A549 (cell line): ENCODE data around the gene SLC5A5. TPM values are rescaled to one million over a fixed set of nuclear protein-coding genes. Genes with fewer than 3 reads are reported as not detected.

Experiments
- ATAC-seq, 2 experiments: fragments of 200-7000 bp in 1 of 2; fragments of >200 bp in 1 of 2; cut with Nextera tagmentation in 1 of 2; cut with Tn5 transposase in 1 of 2; 3 replicates each; pipeline versions ENCODE4 v1.8.0 to v1.9.1; 2018 to 2020; ENCODE audit warnings: mild to moderate bottlenecking in 1 of 2, moderate library complexity in 1 of 2
- CTCF ChIA-PET: fragments of 300-600 bp; sonication (Branson Sonifier 250); formaldehyde crosslinking; extraction: SDS; loops from one replicate; lab custom pipeline; 2021; ENCODE audit warnings: antibody characterized with exemption, inconsistent platforms; lab: Yijun Ruan, JAX
- POLR2A ChIA-PET: fragments of 350-600 bp; formaldehyde crosslinking; extraction: SDS; loops from one replicate; lab custom pipeline; 2021; ENCODE audit warnings: antibody characterized with exemption, inconsistent platforms; lab: Yijun Ruan, JAX
- DNase-seq, 2 experiments: peaks; one replicate each; pipeline versions ENCODE4 v3.0.0 to v3.0.0-alpha.2; 2011 to 2016; ENCODE audit warnings: low read depth in 1 of 2, low spot score in 1 of 2
- FAIRE-seq: peaks from 2 replicates; lab custom pipeline; 2011; peaks lifted over from hg19 to GRCh38; lab: Jason Lieb, UNC
- H3K27ac ChIP-seq, 2 experiments: fragments of >200 bp; sonication (Bioruptor Twin); formaldehyde crosslinking; 3 replicates each; pipeline ENCODE4 v1.5.1; 2016 to 2017
- H3K4me1 ChIP-seq: fragments of >200 bp; sonication (Bioruptor Twin); formaldehyde crosslinking; 3 replicates; pipeline ENCODE4 v1.6.1; 2016
- H3K4me2 ChIP-seq: fragments of >200 bp; sonication (Bioruptor Twin); formaldehyde crosslinking; 3 replicates; pipeline ENCODE4 v1.6.1; 2016
- H3K4me3 ChIP-seq: fragments of >200 bp; sonication (Bioruptor Twin); formaldehyde crosslinking; 3 replicates; pipeline ENCODE4 v1.5.1; 2016
- H3K9me3 ChIP-seq: fragments of >200 bp; sonication (Bioruptor Twin); formaldehyde crosslinking; 3 replicates; pipeline ENCODE4 v1.6.1; 2016
- BCL3 ChIP-seq: fragments of >200 bp; sonication (Bioruptor Twin); formaldehyde crosslinking; IDR thresholded peaks from 3 replicates; pipeline ENCODE4 v1.6.1; 2016
- BHLHE40 ChIP-seq: IDR thresholded peaks from 2 replicates; pipeline ENCODE4 v1.6.1; 2012; ENCODE audit warnings: low read depth, low read length, inconsistent platforms
- CBX2 ChIP-seq: fragments of 200-600 bp; sonication (generic); IDR thresholded peaks from 2 replicates; pipeline ENCODE4 v1.6.1; 2016; ENCODE audit warnings: low read depth, mild to moderate bottlenecking, borderline replicate concordance
- EHMT2 ChIP-seq: fragments of 200-600 bp; sonication (generic); IDR thresholded peaks from 2 replicates; pipeline ENCODE4 v1.6.1; 2016; ENCODE audit warnings: antibody characterized with exemption, low read depth, mild to moderate bottlenecking, moderate library complexity
- EP300 ChIP-seq, 2 experiments: fragments of >200 bp; sonication (Bioruptor Twin); formaldehyde crosslinking; IDR thresholded peaks; 2 replicates in 1 of 2; 3 replicates in 1 of 2; pipeline ENCODE4 v1.6.1; 2016 to 2017
- HMGXB4 ChIP-seq: fragments of 250-450 bp; sonication (Bioruptor Pico); IDR thresholded peaks from 2 replicates; pipeline ENCODE4 v1.5.0; 2021; ENCODE audit warnings: mild to moderate bottlenecking, moderate library complexity, borderline replicate concordance
- JUN ChIP-seq, 2 experiments: fragments of >200 bp; sonication (Bioruptor Twin); formaldehyde crosslinking; IDR thresholded peaks; 2 replicates in 1 of 2; 3 replicates in 1 of 2; pipeline ENCODE4 v1.6.1; 2016 to 2017
- KDM5A ChIP-seq: fragments of 200-600 bp; sonication (generic); IDR thresholded peaks from 2 replicates; pipeline ENCODE4 v1.6.1; 2016; ENCODE audit warnings: antibody characterized with exemption, mild to moderate bottlenecking
- MAFK ChIP-seq: fragments of 450-650 bp; IDR thresholded peaks from 2 replicates; pipeline ENCODE4 v1.6.1; 2014; ENCODE audit not compliant: partially characterized antibody
- MYC ChIP-seq: IDR thresholded peaks from 2 replicates; pipeline ENCODE4 v1.6.1; 2012; ENCODE audit warnings: mild to moderate bottlenecking, inconsistent platforms, low read length, improper control_type of control experiment, borderline replicate concordance
- NR3C1 ChIP-seq: fragments of >200 bp; sonication (Bioruptor Twin); formaldehyde crosslinking; IDR thresholded peaks from 3 replicates; pipeline ENCODE4 v1.6.1; 2017
- PHF8 ChIP-seq: fragments of 200-600 bp; sonication (generic); IDR thresholded peaks from 2 replicates; pipeline ENCODE4 v1.6.1; 2016; ENCODE audit warnings: low read depth, mild to moderate bottlenecking, antibody characterized with exemption, moderate library complexity, borderline replicate concordance
- POLR2A ChIP-seq: IDR thresholded peaks from 2 replicates; pipeline ENCODE4 v1.6.1; 2012; ENCODE audit warnings: mild to moderate bottlenecking, low read length
- RAD21 ChIP-seq, 2 experiments: fragments of >200 bp in 1 of 2; sonication (Bioruptor Twin) in 1 of 2; formaldehyde crosslinking in 1 of 2; IDR thresholded peaks in 1 of 2; conservative IDR thresholded peaks in 1 of 2; 2 replicates in 1 of 2; 3 replicates in 1 of 2; pipeline ENCODE4 v1.6.1; 2012 to 2018; ENCODE audit warnings: inconsistent platforms in 1 of 2
- RARB ChIP-seq: fragments of 250-450 bp; sonication (Bioruptor Pico); IDR thresholded peaks from 2 replicates; pipeline ENCODE4 v1.8.0; 2021; ENCODE audit warnings: mild to moderate bottlenecking, moderate library complexity
- SMC3 ChIP-seq: fragments of >200 bp; sonication (Bioruptor Twin); formaldehyde crosslinking; IDR thresholded peaks from 3 replicates; pipeline ENCODE4 v1.6.1; 2018; ENCODE audit warnings: inconsistent platforms
- WGBS: methylation state at CpG from one replicate; pipeline ENCODE4 v1.1.6; 2017; ENCODE audit errors: missing lambda C conversion rate; 5-methylcytosine and 5-hydroxymethylcytosine counted together
- polyA plus RNA-seq, 4 experiments: library from polyadenylated mRNA; depleted of rRNA in 3 of 4; stranded (reverse); fragments of >200 nt; fragmentation: RNase III in 1 of 4; extraction: RNeasy Plus Mini Kit Qiagen cat#74134 plus additional on column Dnase treatment in 1 of 4; gene quantifications; 2 replicates in 3 of 4; 3 replicates in 1 of 4; pipeline ENCODE4 v1.2.3, GENCODE V29; 2011 to 2017
- TF ChIP-seq, protein P1 (sequence below): fragments of >200 bp; sonication (Bioruptor Twin); formaldehyde crosslinking; IDR thresholded peaks from 3 replicates; pipeline ENCODE4 v1.5.1; 2016
- TF ChIP-seq, protein P2 (sequence below): IDR thresholded peaks from 2 replicates; pipeline ENCODE4 v1.6.1; 2012
- TF ChIP-seq, protein P3 (sequence below): IDR thresholded peaks from 2 replicates; pipeline ENCODE4 v1.6.1; 2012
- TF ChIP-seq, protein P4 (sequence below): fragments of 450-650 bp; IDR thresholded peaks from 2 replicates; pipeline ENCODE4 v1.6.1; 2014; ENCODE audit warnings: antibody characterized with exemption

The SLC5A5 gene
- polyA plus RNA-seq, 2 of the 4 experiments (the other 2 are of a cell fraction) = 0.06 to 0.25 TPM

DNA sequence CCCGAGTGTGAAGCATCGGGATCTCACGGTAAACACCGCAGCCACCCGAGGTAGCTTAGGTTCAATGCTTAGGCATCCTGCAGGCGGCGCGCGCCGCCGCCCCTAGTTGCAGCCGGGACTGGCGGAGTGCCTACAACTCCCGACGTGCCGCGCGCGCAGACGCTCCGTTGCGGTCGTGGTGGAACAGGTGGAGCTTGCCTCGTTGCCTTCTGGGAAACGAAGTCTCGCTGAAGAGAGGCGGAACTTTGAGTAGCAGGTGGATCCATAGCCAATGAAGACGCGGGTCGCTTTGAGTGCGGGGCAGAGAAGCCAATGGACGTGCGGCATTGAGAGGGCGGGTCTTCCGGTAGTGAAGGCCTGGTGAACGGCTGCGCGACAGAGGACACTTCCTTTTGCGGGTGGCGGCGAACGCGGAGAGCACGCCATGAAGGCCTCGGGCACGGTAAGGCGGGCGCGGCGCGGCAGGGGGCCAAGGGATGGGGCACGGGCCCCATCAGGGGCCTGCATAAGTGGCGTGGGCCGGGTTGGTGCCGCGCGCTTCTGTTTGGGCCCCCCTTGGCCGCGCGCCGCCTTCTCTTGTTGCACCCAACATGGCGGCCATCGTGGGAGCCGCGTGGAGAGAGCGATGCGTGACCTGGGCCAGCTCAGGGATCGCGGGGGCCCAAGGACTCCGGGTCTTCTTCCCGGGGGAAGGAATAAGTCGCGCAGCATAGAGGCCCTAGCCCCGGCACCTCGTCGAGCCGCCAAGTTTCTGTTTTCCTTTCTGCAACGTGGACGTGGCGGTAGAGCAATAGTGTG lies 12.0 kb upstream of the SLC5A5 start, which contains the start of gene RPL18A:
Gene RPL18A, plus strand, starts transcription at position 378 of the 798 bp plus-strand sequence. Its CDS starts 47 bp downstream, at position 425.
- CTCF ChIA-PET = interaction anchor here (0.9 to 4.4 kb wide), 16 partner anchors 11 to 141 kb away, joined by 3 to 42 read pairs (median 4); partner anchors contain the start of genes CCDC124, MAP1S and SLC5A5
- WGBS = under 1% methylated on average over 14 of the region's 80 CpGs
- ATAC-seq (peak; percentile 89 to 93), DNase-seq (peak; percentile 91 to 99), FAIRE-seq (no peak)
- TF ChIP-seq BCL3 (peak; percentile 94), POLR2A (peak; percentile 68), SMC3 (peak; percentile 59), MYC (peak; percentile 37; the same call in 1 of the 2 replicates), BHLHE40 (no peak), CBX2 (no peak), JUN (IDR thresholded peaks at IDR 0.05) (peak; percentile 82 to 98), MAFK (no peak), RAD21 (conservative IDR thresholded peaks at IDR 0.05 in 1 of 2, IDR thresholded peaks at IDR 0.05 in 1 of 2) (peak; percentile 44 to 57), PHF8 (peak; percentile 90), HMGXB4 (CRISPR knock-in tag) (no peak), EP300 (IDR thresholded peaks at IDR 0.05) (no peak), EHMT2 (no peak)
- TF ChIP-seq, protein P1, sequence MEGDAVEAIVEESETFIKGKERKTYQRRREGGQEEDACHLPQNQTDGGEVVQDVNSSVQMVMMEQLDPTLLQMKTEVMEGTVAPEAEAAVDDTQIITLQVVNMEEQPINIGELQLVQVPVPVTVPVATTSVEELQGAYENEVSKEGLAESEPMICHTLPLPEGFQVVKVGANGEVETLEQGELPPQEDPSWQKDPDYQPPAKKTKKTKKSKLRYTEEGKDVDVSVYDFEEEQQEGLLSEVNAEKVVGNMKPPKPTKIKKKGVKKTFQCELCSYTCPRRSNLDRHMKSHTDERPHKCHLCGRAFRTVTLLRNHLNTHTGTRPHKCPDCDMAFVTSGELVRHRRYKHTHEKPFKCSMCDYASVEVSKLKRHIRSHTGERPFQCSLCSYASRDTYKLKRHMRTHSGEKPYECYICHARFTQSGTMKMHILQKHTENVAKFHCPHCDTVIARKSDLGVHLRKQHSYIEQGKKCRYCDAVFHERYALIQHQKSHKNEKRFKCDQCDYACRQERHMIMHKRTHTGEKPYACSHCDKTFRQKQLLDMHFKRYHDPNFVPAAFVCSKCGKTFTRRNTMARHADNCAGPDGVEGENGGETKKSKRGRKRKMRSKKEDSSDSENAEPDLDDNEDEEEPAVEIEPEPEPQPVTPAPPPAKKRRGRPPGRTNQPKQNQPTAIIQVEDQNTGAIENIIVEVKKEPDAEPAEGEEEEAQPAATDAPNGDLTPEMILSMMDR = peak; percentile 71
- TF ChIP-seq, protein P2, sequence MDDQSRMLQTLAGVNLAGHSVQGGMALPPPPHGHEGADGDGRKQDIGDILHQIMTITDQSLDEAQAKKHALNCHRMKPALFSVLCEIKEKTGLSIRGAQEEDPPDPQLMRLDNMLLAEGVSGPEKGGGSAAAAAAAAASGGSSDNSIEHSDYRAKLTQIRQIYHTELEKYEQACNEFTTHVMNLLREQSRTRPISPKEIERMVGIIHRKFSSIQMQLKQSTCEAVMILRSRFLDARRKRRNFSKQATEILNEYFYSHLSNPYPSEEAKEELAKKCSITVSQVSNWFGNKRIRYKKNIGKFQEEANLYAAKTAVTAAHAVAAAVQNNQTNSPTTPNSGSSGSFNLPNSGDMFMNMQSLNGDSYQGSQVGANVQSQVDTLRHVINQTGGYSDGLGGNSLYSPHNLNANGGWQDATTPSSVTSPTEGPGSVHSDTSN = peak; percentile 95
- TF ChIP-seq, protein P3, sequence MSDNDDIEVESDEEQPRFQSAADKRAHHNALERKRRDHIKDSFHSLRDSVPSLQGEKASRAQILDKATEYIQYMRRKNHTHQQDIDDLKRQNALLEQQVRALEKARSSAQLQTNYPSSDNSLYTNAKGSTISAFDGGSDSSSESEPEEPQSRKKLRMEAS = peak; percentile 92
- Histone ChIP-seq H3K4me3 (peak within 1 kb of the TSS; percentile 99), H3K9me3 (no peaks in the 10 kb centered on the region), H3K4me1 (peaks cover 33% of the 10 kb centered on the region), H3K4me2 (peak within 1 kb of the TSS; percentile 91), H3K27ac (peak within 1 kb of the TSS; percentile 99 to 100)
- POLR2A ChIA-PET = interaction anchor here (0.5 to 1.9 kb wide), 25 partner anchors 9 to 542 kb away, joined by 3 to 48 read pairs (median 5); partner anchors contain the start of genes CCDC124 and SLC5A5

DNA sequence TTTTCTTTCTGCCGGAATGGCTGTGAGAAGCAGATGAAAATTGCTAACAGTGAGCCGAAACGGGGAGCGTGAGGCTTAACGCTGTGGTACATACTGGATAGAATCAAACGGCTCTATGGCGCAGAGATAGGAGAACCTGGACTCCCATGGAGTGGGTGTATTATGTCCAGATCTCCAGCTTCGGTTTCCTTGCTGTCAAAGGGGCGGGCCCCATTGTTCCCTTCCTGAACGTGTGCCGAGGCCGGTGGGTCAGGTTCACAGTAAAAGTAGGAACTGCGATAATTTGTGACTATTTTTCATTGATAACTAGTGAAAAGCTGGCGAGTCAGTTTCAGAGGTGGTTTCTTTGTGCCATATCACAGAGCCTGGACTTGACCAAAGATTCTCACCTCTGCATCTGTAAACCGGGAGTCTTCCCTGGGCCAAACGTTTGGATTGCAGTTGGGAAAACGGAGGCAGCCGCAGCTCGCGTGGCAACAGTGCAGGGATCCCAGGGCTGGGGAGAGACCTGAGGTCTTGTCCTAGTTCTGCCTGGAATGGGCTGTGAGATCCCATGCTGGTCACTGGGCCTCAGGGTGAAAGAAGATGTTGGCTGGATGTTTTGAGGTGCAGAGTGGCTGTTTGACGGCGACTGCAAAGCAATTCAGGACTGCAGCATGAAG lies 11.3 kb upstream of the SLC5A5 start:
- H3K4me2 ChIP-seq = peak overlapping the region; percentile 74
- H3K4me1 ChIP-seq = peaks cover 37% of the 10 kb centered on the region
- no peak for FAIRE-seq
- no peaks in the 10 kb centered on the region for H3K9me3 ChIP-seq
- no peak for DNase-seq
- POLR2A ChIA-PET = interaction anchor here (1.3 to 1.9 kb wide), 4 partner anchors 11 to 137 kb away, joined by 4 to 16 read pairs (median 8); partner anchors contain the start of gene SLC5A5
- no peak for TF ChIP-seq KDM5A
- TF ChIP-seq RARB (CRISPR knock-in tag) = no peak
- TF ChIP-seq, protein P4, sequence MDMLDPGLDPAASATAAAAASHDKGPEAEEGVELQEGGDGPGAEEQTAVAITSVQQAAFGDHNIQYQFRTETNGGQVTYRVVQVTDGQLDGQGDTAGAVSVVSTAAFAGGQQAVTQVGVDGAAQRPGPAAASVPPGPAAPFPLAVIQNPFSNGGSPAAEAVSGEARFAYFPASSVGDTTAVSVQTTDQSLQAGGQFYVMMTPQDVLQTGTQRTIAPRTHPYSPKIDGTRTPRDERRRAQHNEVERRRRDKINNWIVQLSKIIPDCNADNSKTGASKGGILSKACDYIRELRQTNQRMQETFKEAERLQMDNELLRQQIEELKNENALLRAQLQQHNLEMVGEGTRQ = no peak
- TF ChIP-seq NR3C1 = no peak
- ATAC-seq = no peak
- CTCF ChIA-PET = interaction anchor here (1.2 to 4.4 kb wide), 3 partner anchors 10 to 122 kb away, joined by 3 to 42 read pairs (median 9); partner anchors contain the start of gene CCDC124
- peak overlapping the region; percentile 99 for H3K4me3 ChIP-seq
- H3K27ac ChIP-seq = peak overlapping the region; percentile 99 to 100
- 0% methylated on average over 22 of the region's 22 CpGs for WGBS
